Hepatocyte (in vitro differentiated cells): Measurements from ENCODE around the gene MAP3K4.

Source experiments
- EZH2phosphoT487 ChIP-seq: fragments of 200-600 bp; sonication (generic); IDR thresholded peaks from one replicate; pipeline ENCODE4 v1.6.1; 2018; ENCODE audit warnings: antibody characterized with exemption, mild to moderate bottlenecking, low read depth, moderate library complexity; ENCODE audit not compliant: unreplicated experiment, severe bottlenecking
- TF ChIP-seq, protein P1 (sequence below): fragments of 200-600 bp; sonication (generic); IDR thresholded peaks from 2 replicates; pipeline ENCODE4 v1.5.1; 2016; ENCODE audit warnings: antibody characterized with exemption, mild to moderate bottlenecking; ENCODE audit not compliant: poor library complexity

DNA sequence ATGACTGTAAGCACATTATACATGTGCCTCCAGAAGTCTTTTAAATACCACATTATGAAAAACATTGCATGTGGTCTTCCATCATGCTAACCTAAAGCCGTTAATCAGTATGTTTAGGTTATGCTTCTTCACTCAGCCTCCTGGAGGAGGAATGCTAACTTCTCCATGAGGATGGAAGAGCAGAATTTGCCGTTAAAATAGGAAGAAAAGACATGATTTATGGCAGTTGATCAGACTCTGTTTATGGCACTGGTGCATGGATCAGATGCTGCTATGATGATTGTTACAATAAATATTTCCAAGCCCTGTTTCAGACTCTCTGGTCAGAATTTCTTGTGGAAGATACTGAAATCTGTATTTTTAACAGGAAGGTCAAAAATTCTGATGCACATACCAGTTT is 31.7 kb downstream of the MAP3K4 start:
- TF ChIP-seq, protein P1, sequence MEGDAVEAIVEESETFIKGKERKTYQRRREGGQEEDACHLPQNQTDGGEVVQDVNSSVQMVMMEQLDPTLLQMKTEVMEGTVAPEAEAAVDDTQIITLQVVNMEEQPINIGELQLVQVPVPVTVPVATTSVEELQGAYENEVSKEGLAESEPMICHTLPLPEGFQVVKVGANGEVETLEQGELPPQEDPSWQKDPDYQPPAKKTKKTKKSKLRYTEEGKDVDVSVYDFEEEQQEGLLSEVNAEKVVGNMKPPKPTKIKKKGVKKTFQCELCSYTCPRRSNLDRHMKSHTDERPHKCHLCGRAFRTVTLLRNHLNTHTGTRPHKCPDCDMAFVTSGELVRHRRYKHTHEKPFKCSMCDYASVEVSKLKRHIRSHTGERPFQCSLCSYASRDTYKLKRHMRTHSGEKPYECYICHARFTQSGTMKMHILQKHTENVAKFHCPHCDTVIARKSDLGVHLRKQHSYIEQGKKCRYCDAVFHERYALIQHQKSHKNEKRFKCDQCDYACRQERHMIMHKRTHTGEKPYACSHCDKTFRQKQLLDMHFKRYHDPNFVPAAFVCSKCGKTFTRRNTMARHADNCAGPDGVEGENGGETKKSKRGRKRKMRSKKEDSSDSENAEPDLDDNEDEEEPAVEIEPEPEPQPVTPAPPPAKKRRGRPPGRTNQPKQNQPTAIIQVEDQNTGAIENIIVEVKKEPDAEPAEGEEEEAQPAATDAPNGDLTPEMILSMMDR: no peak
- no peak for TF ChIP-seq EZH2phosphoT487
